K562 (cell line): ENCODE measurements around the gene TCIRG1. TPM values are rescaled to one million over a fixed set of nuclear protein-coding genes. Genes with fewer than 3 reads are reported as not detected.

Source experiments
- BRD9 ChIP-seq: fragments of 450-650 bp; IDR thresholded peaks from 2 replicates; pipeline ENCODE4 v1.6.1; 2018; ENCODE audit warnings: low read depth; ENCODE audit not compliant: partially characterized antibody
- CC2D1A ChIP-seq: fragments of 450-650 bp; IDR thresholded peaks from 2 replicates; pipeline ENCODE4 v1.6.1; 2017; ENCODE audit warnings: mild to moderate bottlenecking
- CTBP1 ChIP-seq: fragments of 450-650 bp; IDR thresholded peaks from 2 replicates; pipeline ENCODE4 v1.6.1; 2016; ENCODE audit warnings: borderline replicate concordance
- HDGF ChIP-seq: fragments of 450-650 bp; IDR thresholded peaks from 2 replicates; pipeline ENCODE4 v1.6.1; 2016
- NCOA2 ChIP-seq, 2 experiments: fragments of 450-650 bp; IDR thresholded peaks; 2 replicates each; pipeline ENCODE4 v1.6.1; 2018; ENCODE audit warnings: mild to moderate bottlenecking in 2 of 2, moderate library complexity in 1 of 2; ENCODE audit not compliant: partially characterized antibody in 2 of 2
- RAD51 ChIP-seq: fragments of 450-650 bp; IDR thresholded peaks from 2 replicates; pipeline ENCODE4 v1.7.1; 2016; ENCODE audit warnings: low read depth, mild to moderate bottlenecking, borderline replicate concordance
- RBM15 ChIP-seq: fragments of 200-400 bp; formaldehyde crosslinking; IDR thresholded peaks from 2 replicates; pipeline ENCODE4 v1.6.1; 2018; ENCODE audit warnings: mild to moderate bottlenecking, low read length, moderate library complexity; ENCODE audit not compliant: insufficient read depth
- ZNF174 ChIP-seq: fragments of 250-450 bp; sonication (Bioruptor Pico); IDR thresholded peaks from 2 replicates; pipeline ENCODE4 v1.4.0; 2020; ENCODE audit warnings: mild to moderate bottlenecking
- ZNF184 ChIP-seq: sonication (generic); formaldehyde crosslinking; IDR thresholded peaks from 2 replicates; pipeline ENCODE4 v1.5.0; 2020; ENCODE audit warnings: missing genetic modification reagents
- ZNF263 ChIP-seq: sonication (generic); formaldehyde crosslinking; IDR thresholded peaks from 2 replicates; pipeline ENCODE4 v1.8.0; 2022; ENCODE audit warnings: mild to moderate bottlenecking, missing genetic modification reagents, borderline replicate concordance
- ZNF696 ChIP-seq: fragments of 250-450 bp; sonication (Bioruptor Pico); conservative IDR thresholded peaks from 2 replicates; pipeline ENCODE4 v1.4.0; 2020; ENCODE audit warnings: mild to moderate bottlenecking, moderate library complexity
- ZSCAN32 ChIP-seq: fragments of 450-650 bp; formaldehyde crosslinking; IDR thresholded peaks from 2 replicates; pipeline ENCODE4 v1.4.0; 2020; ENCODE audit warnings: mild to moderate bottlenecking, moderate library complexity
- polyA plus RNA-seq, 8 experiments: library from polyadenylated mRNA; depleted of rRNA in 4 of 8; stranded (reverse) in 5 of 8; unstranded in 3 of 8; fragments of >200 nt; fragmentation: Nextera tagmentation in 2 of 8; fragmentation: Illumina TruSeq in 1 of 8; extraction: Ambion mirVana in 2 of 8; extraction: Trizol in 1 of 8; gene quantifications; 2 replicates each; pipeline versions ENCODE4 v1.2.1 to v1.2.3, GENCODE V29; 2011 to 2014; ENCODE audit warnings: inconsistent platforms in 1 of 8, missing spikeins in 1 of 8
- total RNA-seq, 7 experiments: library from RNA; depleted of rRNA in 6 of 7; stranded (reverse); fragments of >200 nt in 6 of 7; fragmentation: Illumina TruSeq in 2 of 7; extraction: Trizol in 2 of 7; gene quantifications; 2 replicates each; pipeline versions ENCODE4 v1.2.1 to v1.2.3, GENCODE V29; 2011 to 2021; ENCODE audit warnings: low replicate concordance in 1 of 7
- TF ChIP-seq, protein P1 (sequence below), 2 experiments: fragments of 450-650 bp; IDR thresholded peaks; 2 replicates each; pipeline ENCODE4 v1.6.1; 2018; ENCODE audit warnings: mild to moderate bottlenecking in 2 of 2, low read depth in 1 of 2; ENCODE audit not compliant: partially characterized antibody in 2 of 2
- TF ChIP-seq, protein P2 (sequence below): fragments of 450-650 bp; IDR thresholded peaks from 2 replicates; pipeline ENCODE4 v1.6.1; 2014; ENCODE audit warnings: low read depth, mild to moderate bottlenecking, moderate library complexity, borderline replicate concordance

The TCIRG1 gene
- total and polyA plus RNA-seq, 9 of the 15 experiments (the other 6 are each of a cell fraction or from before 2014, with no cell fraction given), result 0.49 to 143 (median 24.4) TPM

DNA sequence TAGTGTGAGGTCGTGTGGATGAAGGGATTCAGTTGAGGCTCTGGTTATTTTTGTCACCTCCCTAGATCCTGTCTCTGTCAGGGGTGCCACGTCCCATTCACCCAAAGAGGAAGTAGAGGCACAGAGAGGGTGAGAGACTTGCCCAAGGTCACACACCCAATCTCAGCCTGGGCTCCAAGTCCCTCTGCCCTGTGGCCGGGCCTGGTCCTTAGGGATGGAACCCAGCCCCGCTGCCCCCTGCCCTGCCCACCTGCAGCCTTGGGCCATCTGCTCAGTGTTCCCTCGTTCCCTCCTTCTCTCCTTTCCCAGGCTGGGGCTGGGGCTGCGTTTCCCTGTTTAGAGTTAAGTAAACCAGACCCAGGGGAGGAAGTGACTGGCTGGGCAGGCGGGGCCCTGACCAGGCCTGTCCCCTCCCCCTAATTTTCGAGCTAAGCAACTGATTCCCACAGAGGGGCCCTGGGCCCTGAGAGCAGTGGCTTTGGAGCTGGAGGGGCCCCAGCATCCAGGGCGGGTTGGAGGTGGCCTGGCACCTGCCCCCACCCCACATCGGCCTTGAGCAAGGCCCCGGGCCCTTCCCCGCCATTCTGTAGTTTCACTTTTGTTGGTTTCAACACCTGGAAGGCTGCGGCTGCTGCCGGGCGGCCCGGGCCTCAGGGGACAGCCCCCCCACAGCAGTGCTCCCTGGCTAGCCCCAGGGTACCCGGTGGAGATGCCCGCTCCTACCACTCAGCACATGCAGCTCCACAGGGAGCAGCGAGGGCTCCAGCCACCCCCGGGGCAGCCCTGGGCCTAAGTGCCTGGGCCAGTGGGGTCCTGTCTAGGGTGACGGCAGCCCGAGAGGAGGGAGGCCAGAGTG, 1.5 kb downstream of the TCIRG1 start (continued):
- TF ChIP-seq, protein P1, sequence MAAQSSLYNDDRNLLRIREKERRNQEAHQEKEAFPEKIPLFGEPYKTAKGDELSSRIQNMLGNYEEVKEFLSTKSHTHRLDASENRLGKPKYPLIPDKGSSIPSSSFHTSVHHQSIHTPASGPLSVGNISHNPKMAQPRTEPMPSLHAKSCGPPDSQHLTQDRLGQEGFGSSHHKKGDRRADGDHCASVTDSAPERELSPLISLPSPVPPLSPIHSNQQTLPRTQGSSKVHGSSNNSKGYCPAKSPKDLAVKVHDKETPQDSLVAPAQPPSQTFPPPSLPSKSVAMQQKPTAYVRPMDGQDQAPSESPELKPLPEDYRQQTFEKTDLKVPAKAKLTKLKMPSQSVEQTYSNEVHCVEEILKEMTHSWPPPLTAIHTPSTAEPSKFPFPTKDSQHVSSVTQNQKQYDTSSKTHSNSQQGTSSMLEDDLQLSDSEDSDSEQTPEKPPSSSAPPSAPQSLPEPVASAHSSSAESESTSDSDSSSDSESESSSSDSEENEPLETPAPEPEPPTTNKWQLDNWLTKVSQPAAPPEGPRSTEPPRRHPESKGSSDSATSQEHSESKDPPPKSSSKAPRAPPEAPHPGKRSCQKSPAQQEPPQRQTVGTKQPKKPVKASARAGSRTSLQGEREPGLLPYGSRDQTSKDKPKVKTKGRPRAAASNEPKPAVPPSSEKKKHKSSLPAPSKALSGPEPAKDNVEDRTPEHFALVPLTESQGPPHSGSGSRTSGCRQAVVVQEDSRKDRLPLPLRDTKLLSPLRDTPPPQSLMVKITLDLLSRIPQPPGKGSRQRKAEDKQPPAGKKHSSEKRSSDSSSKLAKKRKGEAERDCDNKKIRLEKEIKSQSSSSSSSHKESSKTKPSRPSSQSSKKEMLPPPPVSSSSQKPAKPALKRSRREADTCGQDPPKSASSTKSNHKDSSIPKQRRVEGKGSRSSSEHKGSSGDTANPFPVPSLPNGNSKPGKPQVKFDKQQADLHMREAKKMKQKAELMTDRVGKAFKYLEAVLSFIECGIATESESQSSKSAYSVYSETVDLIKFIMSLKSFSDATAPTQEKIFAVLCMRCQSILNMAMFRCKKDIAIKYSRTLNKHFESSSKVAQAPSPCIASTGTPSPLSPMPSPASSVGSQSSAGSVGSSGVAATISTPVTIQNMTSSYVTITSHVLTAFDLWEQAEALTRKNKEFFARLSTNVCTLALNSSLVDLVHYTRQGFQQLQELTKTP (IDR thresholded peaks at IDR 0.05; ENCODE audit: low read depth in 1 of 2, partially characterized antibody in 2 of 2), result peak in 1 of 2 experiments; percentile 37
- TF ChIP-seq CTBP1 (peak; percentile 35; the same call in 1 of the 2 replicates), ZNF696 (CRISPR knock-in tag) (no peak), RBM15 (no peak), ZNF184 (CRISPR knock-in tag) (no peak), ZSCAN32 (no peak), CC2D1A (no peak), RAD51 (no peak), NCOA2 (IDR thresholded peaks at IDR 0.05; ENCODE audit: partially characterized antibody in 2 of 2) (no peak), ZNF174 (CRISPR knock-in tag) (no peak), HDGF (0 out of 2 replicates have a peak, but pooled peaks have one; percentile 29), ZNF263 (peak; percentile 36; the same call in 1 of the 2 replicates), BRD9 (peak; percentile 83)
- TF ChIP-seq, protein P2, sequence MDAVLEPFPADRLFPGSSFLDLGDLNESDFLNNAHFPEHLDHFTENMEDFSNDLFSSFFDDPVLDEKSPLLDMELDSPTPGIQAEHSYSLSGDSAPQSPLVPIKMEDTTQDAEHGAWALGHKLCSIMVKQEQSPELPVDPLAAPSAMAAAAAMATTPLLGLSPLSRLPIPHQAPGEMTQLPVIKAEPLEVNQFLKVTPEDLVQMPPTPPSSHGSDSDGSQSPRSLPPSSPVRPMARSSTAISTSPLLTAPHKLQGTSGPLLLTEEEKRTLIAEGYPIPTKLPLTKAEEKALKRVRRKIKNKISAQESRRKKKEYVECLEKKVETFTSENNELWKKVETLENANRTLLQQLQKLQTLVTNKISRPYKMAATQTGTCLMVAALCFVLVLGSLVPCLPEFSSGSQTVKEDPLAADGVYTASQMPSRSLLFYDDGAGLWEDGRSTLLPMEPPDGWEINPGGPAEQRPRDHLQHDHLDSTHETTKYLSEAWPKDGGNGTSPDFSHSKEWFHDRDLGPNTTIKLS, result peak; percentile 65; the same call in 1 of the 2 replicates
